NCI-H1694 (cell line): ENCODE data around the gene MAGEA1.
"Not testable (repeated sequence)": the region's sequence is repeated elsewhere in the genome, so short reads cannot be mapped to it uniquely, and the experiment has no call there.

Source experiments
- DNase-seq: peaks from one replicate; lab custom pipeline; 2025; lab: John Stamatoyannopoulos, UW

Gene MAGEA1, protein sequence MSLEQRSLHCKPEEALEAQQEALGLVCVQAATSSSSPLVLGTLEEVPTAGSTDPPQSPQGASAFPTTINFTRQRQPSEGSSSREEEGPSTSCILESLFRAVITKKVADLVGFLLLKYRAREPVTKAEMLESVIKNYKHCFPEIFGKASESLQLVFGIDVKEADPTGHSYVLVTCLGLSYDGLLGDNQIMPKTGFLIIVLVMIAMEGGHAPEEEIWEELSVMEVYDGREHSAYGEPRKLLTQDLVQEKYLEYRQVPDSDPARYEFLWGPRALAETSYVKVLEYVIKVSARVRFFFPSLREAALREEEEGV

GRCh38 chrX:153179131-153179530 lies at the start of gene MAGEA1:
Gene MAGEA1, plus strand, starts transcription at chrX:153179284. Its CDS starts 3,106 bp downstream, at chrX:153182390.
- DNase-seq: no peak

GRCh38 chrX:153132924-153133323 lies 46.2 kb upstream of the MAGEA1 start:
- not testable (repeated sequence) for DNase-seq

- DNase-seq: not testable (repeated sequence)
Observed at GRCh38 chrX:153139074-153139473, 40.0 kb upstream of the MAGEA1 start.

- not testable (repeated sequence) for DNase-seq
Observed at GRCh38 chrX:153146288-153146687, 32.8 kb upstream of the MAGEA1 start.

- no peak for DNase-seq
Observed at GRCh38 chrX:153153516-153153915, 25.6 kb upstream of the MAGEA1 start.

GRCh38 chrX:153157450-153157849 lies 21.6 kb upstream of the MAGEA1 start:
- no peak for DNase-seq

DNA sequence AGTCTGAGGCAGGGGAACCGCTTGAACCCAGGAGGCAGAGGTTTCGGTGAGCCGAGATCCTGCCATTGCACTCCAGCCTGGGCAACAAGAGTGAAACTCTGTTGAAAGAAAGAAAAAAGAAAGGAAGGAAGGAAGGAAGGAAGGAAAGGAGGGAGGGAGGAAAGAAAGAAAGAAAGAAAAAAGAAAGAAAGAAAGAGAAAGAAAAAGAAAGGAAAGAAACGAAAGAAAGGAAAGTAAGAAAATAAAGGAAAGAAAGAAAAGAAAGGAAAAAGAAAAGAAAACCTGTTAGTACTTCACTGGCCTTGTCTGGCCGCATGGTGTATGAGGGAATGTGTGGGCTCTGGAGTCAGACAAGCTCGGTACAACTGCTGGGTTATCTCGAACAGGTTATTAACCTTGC lies 20.8 kb upstream of the MAGEA1 start:
- no peak for DNase-seq

DNA sequence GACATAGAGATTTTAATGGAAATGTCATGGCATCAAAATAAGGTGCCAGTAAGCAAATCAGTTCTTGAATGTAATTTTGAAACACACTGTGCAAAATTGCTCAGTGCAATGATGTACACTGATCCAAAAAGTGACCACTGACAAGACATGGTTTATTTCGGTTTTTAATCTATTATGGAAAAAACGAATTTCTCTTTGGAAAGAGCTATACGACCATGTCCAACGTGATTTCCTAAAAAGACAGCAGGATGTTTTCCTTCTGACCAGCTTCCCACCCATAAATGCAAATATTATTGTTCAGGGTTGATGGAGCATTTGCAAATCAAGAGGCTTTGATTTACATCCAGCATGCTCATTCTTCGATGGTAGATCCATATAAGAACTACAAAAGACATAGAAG lies 17.1 kb upstream of the MAGEA1 start:
- DNase-seq: no peak

GRCh38 chrX:153164733-153165132 lies 14.4 kb upstream of the MAGEA1 start:
- DNase-seq: no peak

GRCh38 chrX:153168423-153168822 lies 10.7 kb upstream of the MAGEA1 start:
- not testable (repeated sequence) for DNase-seq

DNA sequence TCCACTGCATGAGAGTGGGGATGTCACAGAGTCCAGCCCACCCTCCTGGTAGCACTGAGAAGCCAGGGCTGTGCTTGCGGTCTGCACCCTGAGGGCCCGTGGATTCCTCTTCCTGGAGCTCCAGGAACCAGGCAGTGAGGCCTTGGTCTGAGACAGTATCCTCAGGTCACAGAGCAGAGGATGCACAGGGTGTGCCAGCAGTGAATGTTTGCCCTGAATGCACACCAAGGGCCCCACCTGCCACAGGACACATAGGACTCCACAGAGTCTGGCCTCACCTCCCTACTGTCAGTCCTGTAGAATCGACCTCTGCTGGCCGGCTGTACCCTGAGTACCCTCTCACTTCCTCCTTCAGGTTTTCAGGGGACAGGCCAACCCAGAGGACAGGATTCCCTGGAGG lies 2.7 kb downstream of the MAGEA1 start:
- no peak for DNase-seq

GRCh38 chrX:153184787-153185186 lies 5.7 kb downstream of the MAGEA1 start:
- no peak for DNase-seq

GRCh38 chrX:153190381-153190780 lies 11.3 kb downstream of the MAGEA1 start:
- DNase-seq: no peak

GRCh38 chrX:153200462-153200861 lies 21.4 kb downstream of the MAGEA1 start:
- no peak for DNase-seq

- DNase-seq: no peak
Observed at GRCh38 chrX:153206425-153207046, 27.5 kb downstream of the MAGEA1 start.

DNA sequence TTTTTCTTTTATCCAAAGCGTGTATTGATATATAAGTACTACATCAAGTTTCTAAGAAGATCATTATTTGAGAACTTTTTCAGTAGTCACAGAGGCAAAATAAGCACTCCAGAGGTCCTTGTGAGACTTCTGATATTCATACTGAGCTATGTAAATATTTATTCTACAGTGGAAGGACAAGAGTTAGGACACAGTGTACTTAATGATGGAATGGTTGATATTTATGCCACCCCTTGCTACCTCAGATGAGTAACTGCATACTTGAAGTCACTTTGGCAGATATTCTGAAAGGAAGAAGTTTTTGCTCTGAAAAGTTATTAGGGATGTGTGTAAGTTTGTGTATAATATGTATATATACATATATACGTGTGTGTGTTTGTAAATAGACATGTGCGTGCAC lies 30.3 kb downstream of the MAGEA1 start:
- DNase-seq: no peak

DNA sequence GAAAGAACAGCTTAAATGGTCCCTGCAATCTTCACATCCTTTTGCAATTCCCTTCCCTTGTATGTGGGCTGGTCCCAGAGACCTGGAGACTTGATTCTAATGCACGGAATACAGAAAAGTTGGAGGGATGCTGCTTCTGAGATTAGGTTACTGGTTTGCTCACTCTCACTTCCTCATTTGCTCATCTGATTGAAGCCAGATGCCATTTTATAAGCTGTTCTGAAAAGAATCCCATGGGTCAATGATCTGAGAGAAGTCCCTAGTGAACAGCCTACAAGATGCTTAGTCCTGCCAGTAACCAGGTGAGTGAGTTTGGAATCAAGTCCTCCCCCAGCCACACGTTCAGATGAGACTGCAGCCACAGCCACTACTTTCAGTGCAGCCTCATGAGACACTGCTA lies 35.9 kb downstream of the MAGEA1 start:
- no peak for DNase-seq

- DNase-seq: no peak
Observed at GRCh38 chrX:153216926-153217325, 37.8 kb downstream of the MAGEA1 start.

DNA sequence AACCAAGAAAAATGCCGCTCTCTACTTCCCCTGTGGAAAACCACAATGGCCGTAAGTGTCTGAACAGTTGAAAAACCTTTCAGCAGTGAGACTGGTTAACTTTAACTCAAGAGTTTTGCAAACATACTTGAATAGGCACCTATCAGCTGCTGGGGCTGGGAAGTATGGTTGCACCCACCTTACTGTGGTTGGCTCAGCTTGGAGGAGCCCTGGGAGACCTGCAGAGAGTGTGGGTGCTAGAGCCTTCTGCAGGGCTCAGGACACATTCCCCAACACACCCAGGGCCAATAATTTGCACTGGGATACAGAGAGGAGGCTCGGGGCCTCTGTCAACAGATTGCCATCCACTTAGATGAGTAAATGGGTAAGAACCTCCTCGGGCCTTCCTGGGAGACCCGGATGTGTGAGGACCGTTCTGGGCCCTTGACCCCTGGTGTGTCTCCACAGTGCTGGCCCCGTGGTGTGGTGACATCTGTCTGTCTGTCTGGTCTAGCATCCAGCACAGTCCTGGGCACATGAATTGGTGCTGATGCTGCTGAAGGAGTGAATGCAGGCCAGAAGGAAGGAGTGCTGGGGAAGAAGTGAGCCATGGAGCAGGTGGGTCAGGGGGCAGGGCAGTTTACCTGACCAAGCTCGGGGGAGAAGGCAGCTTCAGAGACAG lies 46.5 kb downstream of the MAGEA1 start:
- DNase-seq: no peak

DNA sequence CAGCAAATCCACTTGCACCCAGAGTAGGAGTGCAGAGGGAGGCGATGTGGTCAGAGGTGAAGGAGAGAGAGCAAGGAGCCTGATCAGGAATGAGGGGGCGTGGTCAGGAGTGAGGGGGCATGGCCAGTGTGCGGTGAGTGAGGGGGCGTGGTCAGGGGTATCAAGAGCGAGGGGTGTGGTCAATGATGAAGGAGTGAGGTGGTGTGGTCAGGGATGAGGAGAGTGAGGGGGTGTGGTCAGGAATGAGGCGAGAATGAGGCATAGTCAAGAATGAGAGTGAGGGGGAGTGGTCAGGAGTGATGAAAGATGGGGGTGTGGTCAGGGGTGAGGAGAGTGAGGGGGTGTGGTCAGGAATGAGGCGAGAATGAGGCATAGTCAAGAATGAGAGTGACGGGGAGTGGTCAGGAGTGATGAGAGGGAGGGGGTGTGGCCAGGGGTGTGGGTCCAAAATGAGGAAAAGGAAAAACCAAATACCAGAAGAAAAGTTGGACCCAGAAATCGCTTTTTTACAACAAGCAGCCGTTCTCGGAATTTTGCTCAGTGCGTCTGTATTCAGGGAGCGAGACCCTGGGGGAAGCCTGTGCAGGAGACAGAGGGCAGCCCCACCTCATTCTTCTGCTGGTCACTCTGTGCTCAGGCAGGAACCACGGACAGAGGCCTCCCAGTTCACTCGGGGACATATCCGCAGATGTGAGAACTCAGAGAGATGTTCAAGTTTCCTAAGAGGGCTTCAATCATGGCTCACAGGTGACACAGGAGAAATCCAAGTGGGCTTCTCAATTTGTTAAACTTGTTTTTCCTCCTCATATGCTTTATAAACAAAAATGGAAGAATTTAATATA lies 47.5 kb downstream of the MAGEA1 start:
- DNase-seq: no peak
